ENCODE results near the gene MDM4.
"Not testable (repeated sequence)": the region's sequence is repeated elsewhere in the genome, so short reads cannot be mapped to it uniquely, and the experiment has no call there.

The MDM4 gene

GRCh38 chr1:204478921-204479320 is 37.3 kb upstream of the MDM4 start:
- no peak overlapping the region for H3K4me3 Mint-ChIP-seq
- no peaks in the 10 kb centered on the region for H3K27me3 Mint-ChIP-seq
- H3K36me3 Mint-ChIP-seq: peaks cover 21% of the 10 kb centered on the region
- ATAC-seq (ENCODE audit: low read depth): no peak
- H3K27ac Mint-ChIP-seq: peak overlapping the region; percentile 66
- peaks cover 84% of the 10 kb centered on the region for H3K4me1 Mint-ChIP-seq
- DNase-seq (ENCODE audit: low spot score in 2 of 2): no peak
- H3K9me3 Mint-ChIP-seq: no peaks in the 10 kb centered on the region

- H3K4me3 Mint-ChIP-seq: peak overlapping the region; percentile 6
- ATAC-seq (ENCODE audit: low read depth) (no peak), DNase-seq (ENCODE audit: low spot score in 2 of 2) (no peak)
- no peaks in the 10 kb centered on the region for H3K9me3 Mint-ChIP-seq
- no peaks in the 10 kb centered on the region for H3K27me3 Mint-ChIP-seq
- peak overlapping the region; percentile 66 for H3K27ac Mint-ChIP-seq
- H3K36me3 Mint-ChIP-seq: peaks cover 17% of the 10 kb centered on the region
- H3K4me1 Mint-ChIP-seq: peaks cover 81% of the 10 kb centered on the region
These were observed 36.6 kb upstream of the MDM4 start for GRCh38 chr1:204479387-204480136.

- peak; percentile 40 for ATAC-seq (ENCODE audit: low read depth)
- Mint-ChIP-seq H3K36me3 (peaks cover 17% of the 10 kb centered on the region), H3K9me3 (no peaks in the 10 kb centered on the region), H3K4me1 (peaks cover 78% of the 10 kb centered on the region), H3K27ac (peak overlapping the region; percentile 89), H3K4me3 (peak overlapping the region; percentile 68), H3K27me3 (no peaks in the 10 kb centered on the region)
- no peak for DNase-seq (ENCODE audit: low spot score in 2 of 2)
These were observed 35.7 kb upstream of the MDM4 start for GRCh38 chr1:204480515-204480914.

- H3K27me3 Mint-ChIP-seq: no peaks in the 10 kb centered on the region
- peaks cover 21% of the 10 kb centered on the region for H3K36me3 Mint-ChIP-seq
- H3K9me3 Mint-ChIP-seq: no peaks in the 10 kb centered on the region
- ATAC-seq (ENCODE audit: low read depth): no peak
- no peak for DNase-seq (ENCODE audit: low spot score in 2 of 2)
- no peak overlapping the region for H3K4me3 Mint-ChIP-seq
- peak overlapping the region; percentile 81 for H3K27ac Mint-ChIP-seq
- peaks cover 63% of the 10 kb centered on the region for H3K4me1 Mint-ChIP-seq
These were observed 32.4 kb upstream of the MDM4 start for GRCh38 chr1:204483791-204484190.

DNA sequence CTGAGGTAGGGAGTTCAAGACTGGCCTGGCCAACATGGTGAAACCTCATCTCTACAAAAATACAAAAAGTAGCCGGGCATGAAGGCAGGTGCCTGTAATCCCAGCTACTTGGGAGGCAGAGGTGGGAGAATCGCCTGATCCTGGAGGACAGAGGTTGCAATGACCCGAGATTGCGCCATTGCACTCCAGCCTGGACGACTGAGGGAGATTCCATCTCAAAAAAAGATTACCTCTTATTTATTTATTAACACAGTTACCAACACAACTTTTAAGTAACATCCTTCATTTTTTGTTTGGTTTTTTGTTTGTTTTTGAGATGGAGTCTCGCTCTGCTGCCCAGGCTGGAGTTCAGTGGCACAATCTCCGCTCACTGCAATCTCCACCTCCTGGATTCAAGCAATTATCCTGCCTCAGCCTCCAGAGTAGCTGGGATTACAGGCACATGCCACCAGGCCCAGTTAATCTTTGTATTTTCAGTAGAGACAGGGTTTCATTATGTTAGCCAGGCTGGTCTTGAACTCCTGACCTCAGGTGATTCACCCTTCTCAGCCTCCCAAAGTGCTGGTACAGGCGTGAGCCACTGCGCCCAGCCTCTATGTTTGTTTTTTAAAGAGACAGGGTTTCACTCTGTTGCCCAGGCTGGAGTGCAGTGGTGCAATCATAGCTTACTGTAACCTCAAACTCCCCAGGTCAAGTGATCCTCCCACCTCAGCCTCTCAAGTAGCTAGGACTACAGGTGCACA is 29.5 kb upstream of the MDM4 start:
- Mint-ChIP-seq H3K36me3 (peaks cover 30% of the 10 kb centered on the region), H3K4me1 (peaks cover 50% of the 10 kb centered on the region), H3K27ac (peak overlapping the region; percentile 32)
- not testable (repeated sequence) for DNase-seq (ENCODE audit: low spot score in 2 of 2); H3K9me3 Mint-ChIP-seq; H3K4me3 Mint-ChIP-seq; H3K27me3 Mint-ChIP-seq; ATAC-seq (ENCODE audit: low read depth)

DNA sequence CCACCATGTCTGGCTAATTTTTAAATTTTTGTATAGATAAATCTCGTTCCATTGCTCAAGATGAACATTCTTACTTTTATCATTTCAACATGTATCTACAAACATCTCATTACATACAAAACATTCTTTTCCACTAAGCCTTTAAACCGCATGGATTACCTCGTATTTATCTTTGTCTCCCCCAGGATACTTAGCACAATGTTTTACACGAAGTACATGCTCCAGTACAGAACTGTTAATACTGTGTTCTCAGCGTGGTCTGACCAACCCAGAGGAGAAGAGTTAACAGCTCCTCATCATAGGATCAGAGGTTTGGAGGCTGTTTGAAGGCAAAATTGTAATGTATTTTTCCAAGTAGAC is 29.0 kb upstream of the MDM4 start:
- Mint-ChIP-seq H3K9me3 (no peaks in the 10 kb centered on the region), H3K27me3 (no peaks in the 10 kb centered on the region), H3K4me3 (no peak overlapping the region), H3K36me3 (peaks cover 30% of the 10 kb centered on the region), H3K4me1 (peaks cover 51% of the 10 kb centered on the region), H3K27ac (peak overlapping the region; percentile 32)
- no peak for ATAC-seq (ENCODE audit: low read depth)
- DNase-seq (ENCODE audit: low spot score in 2 of 2): no peak

GRCh38 chr1:204491655-204492054 is 24.6 kb upstream of the MDM4 start:
- Mint-ChIP-seq H3K9me3 (no peaks in the 10 kb centered on the region), H3K27me3 (no peaks in the 10 kb centered on the region), H3K27ac (peak overlapping the region; percentile 79), H3K4me3 (peak overlapping the region; percentile 98), H3K4me1 (peaks cover 57% of the 10 kb centered on the region), H3K36me3 (peaks cover 18% of the 10 kb centered on the region)
- DNase-seq (ENCODE audit: low spot score in 2 of 2): no peak
- no peak for ATAC-seq (ENCODE audit: low read depth)

- H3K27me3 Mint-ChIP-seq: no peaks in the 10 kb centered on the region
- ATAC-seq (ENCODE audit: low read depth) (no peak), DNase-seq (ENCODE audit: low spot score in 2 of 2) (no peak)
- peaks cover 61% of the 10 kb centered on the region for H3K4me1 Mint-ChIP-seq
- H3K36me3 Mint-ChIP-seq: peaks cover 13% of the 10 kb centered on the region
- peak overlapping the region; percentile 98 for H3K4me3 Mint-ChIP-seq
- peak overlapping the region; percentile 96 for H3K27ac Mint-ChIP-seq
- H3K9me3 Mint-ChIP-seq: no peaks in the 10 kb centered on the region
These were observed 22.8 kb upstream of the MDM4 start for GRCh38 chr1:204493145-204493983.

DNA sequence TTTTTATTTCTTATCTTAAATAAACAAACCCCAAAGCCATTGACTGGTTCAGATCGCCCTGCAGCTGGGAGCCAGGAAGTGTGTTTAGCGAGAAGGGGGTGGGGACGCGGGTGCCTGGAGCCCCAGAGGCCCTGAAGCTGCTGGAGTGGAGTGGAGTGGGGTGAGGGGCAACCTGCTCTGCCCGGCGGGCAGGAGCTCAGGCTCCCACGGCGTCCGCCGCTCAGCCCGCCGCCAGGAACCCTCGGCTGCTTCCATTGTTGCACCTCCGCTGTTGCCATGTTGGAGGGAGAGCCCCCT is 22.3 kb upstream of the MDM4 start:
- DNase-seq (ENCODE audit: low spot score in 2 of 2) (no peak), ATAC-seq (ENCODE audit: low read depth) (peak; percentile 26)
- H3K4me3 Mint-ChIP-seq: peak overlapping the region; percentile 98
- H3K9me3 Mint-ChIP-seq: no peaks in the 10 kb centered on the region
- peak overlapping the region; percentile 96 for H3K27ac Mint-ChIP-seq
- H3K4me1 Mint-ChIP-seq: peaks cover 61% of the 10 kb centered on the region
- peaks cover 7% of the 10 kb centered on the region for H3K36me3 Mint-ChIP-seq
- H3K27me3 Mint-ChIP-seq: no peaks in the 10 kb centered on the region

GRCh38 chr1:204494281-204495077 is 21.7 kb upstream of the MDM4 start, which contains the start of gene PIK3C2B:
Gene PIK3C2B, minus strand, starts transcription at chr1:204494805. Its CDS starts 25,003 bp downstream, at chr1:204469802.
- Mint-ChIP-seq H3K4me1 (peaks cover 65% of the 10 kb centered on the region), H3K4me3 (peak within 1 kb of the TSS; percentile 98), H3K27ac (peak within 1 kb of the TSS; percentile 96), H3K27me3 (no peaks in the 10 kb centered on the region), H3K9me3 (no peaks in the 10 kb centered on the region), H3K36me3 (peaks cover 6% of the 10 kb centered on the region)
- DNase-seq (ENCODE audit: low spot score in 2 of 2) (peak; percentile 62 to 70), ATAC-seq (ENCODE audit: low read depth) (peak; percentile 76)

- peak overlapping the region; percentile 96 for H3K27ac Mint-ChIP-seq
- peaks cover under 1% of the 10 kb centered on the region for H3K36me3 Mint-ChIP-seq
- no peaks in the 10 kb centered on the region for H3K9me3 Mint-ChIP-seq
- peak overlapping the region; percentile 98 for H3K4me3 Mint-ChIP-seq
- H3K27me3 Mint-ChIP-seq: no peaks in the 10 kb centered on the region
- ATAC-seq (ENCODE audit: low read depth): peak; percentile 56
- peaks cover 60% of the 10 kb centered on the region for H3K4me1 Mint-ChIP-seq
- DNase-seq (ENCODE audit: low spot score in 2 of 2): peak in 1 of 2 donors; percentile 26
These were observed 21.0 kb upstream of the MDM4 start for GRCh38 chr1:204495078-204495753.

- Mint-ChIP-seq H3K4me1 (peaks cover 57% of the 10 kb centered on the region), H3K27ac (peak overlapping the region; percentile 96), H3K27me3 (no peaks in the 10 kb centered on the region), H3K9me3 (no peaks in the 10 kb centered on the region), H3K36me3 (no peaks in the 10 kb centered on the region), H3K4me3 (peak overlapping the region; percentile 98)
- DNase-seq (ENCODE audit: low spot score in 2 of 2) (no peak), ATAC-seq (ENCODE audit: low read depth) (no peak)
These were observed 20.4 kb upstream of the MDM4 start for GRCh38 chr1:204495777-204496176.

DNA sequence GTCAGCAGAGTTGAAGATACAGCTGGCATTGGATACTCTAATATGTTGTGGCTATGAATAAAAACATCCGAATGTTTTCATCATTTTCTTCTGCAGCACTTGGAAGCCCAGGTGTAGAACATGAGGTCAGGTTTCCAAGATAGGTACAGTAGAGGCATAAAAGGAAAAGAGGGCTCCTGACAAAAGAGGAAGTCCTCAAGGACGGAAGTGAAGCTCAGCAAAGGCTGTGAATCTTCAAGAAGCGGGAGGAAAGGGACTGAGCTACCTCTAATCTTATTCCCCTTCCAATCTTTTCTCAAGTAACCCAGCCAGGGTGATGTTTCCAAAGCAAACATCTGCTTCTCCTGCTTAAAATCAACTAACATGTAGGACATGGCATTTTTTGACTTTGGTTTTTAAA is 17.2 kb upstream of the MDM4 start:
- Mint-ChIP-seq H3K27ac (peak overlapping the region; percentile 78), H3K4me3 (no peak overlapping the region)

More for the DNA sequence above, 17.2 kb upstream of the MDM4 start:
- Mint-ChIP-seq H3K4me1 (peaks cover 42% of the 10 kb centered on the region), H3K27me3 (no peaks in the 10 kb centered on the region), H3K9me3 (no peaks in the 10 kb centered on the region), H3K36me3 (no peaks in the 10 kb centered on the region)
- DNase-seq (ENCODE audit: low spot score in 2 of 2) (no peak), ATAC-seq (ENCODE audit: low read depth) (no peak)
